LNCAP (cell line): Measurements from ENCODE around the gene BCAT1.

Source experiments
- TF ChIP-seq, protein P1 (sequence below): fragments of 450-650 bp; IDR thresholded peaks from 2 replicates; pipeline ENCODE4 v1.5.1; 2017; ENCODE audit warnings: mild to moderate bottlenecking

The BCAT1 gene

DNA sequence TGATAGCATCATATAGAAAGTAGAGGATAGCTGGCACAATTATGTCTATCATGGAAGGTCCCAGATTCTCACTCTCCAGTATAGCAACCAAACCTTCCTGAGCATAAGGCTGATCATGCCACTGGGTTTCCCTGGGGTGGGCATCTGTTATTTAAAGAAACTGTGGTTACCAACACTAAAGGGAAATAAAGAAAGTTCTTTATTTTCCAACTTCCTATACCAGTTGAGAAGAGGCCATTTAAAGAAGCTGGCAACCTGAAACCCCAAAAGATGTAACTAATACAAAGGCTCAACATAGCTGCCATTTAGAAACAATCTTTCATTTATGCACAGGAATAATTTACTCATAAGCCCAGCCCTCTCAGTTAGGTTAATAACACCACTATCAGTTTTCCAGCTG, 3.1 kb downstream of the BCAT1 start:
- TF ChIP-seq, protein P1, sequence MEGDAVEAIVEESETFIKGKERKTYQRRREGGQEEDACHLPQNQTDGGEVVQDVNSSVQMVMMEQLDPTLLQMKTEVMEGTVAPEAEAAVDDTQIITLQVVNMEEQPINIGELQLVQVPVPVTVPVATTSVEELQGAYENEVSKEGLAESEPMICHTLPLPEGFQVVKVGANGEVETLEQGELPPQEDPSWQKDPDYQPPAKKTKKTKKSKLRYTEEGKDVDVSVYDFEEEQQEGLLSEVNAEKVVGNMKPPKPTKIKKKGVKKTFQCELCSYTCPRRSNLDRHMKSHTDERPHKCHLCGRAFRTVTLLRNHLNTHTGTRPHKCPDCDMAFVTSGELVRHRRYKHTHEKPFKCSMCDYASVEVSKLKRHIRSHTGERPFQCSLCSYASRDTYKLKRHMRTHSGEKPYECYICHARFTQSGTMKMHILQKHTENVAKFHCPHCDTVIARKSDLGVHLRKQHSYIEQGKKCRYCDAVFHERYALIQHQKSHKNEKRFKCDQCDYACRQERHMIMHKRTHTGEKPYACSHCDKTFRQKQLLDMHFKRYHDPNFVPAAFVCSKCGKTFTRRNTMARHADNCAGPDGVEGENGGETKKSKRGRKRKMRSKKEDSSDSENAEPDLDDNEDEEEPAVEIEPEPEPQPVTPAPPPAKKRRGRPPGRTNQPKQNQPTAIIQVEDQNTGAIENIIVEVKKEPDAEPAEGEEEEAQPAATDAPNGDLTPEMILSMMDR, result no peak

DNA sequence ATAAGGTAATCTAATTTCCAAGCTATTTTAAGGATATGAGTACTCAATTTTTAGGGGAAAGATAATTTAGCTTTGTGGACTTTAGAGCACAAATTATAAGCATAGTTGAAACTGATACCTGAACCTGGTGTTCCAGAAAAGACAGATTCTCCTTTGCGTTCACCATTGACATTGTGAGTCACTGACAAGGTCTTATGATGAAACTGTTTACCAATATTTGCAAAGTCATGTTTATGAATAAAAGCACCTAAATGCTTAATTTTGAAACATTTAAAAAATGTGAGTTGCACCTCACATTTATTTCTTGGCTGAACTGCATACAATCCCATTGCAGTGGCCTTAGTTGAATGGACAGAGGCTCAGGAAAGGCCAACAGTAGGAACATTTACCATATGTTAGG, 3.9 kb downstream of the BCAT1 start:
- TF ChIP-seq, protein P1, result no peak

DNA sequence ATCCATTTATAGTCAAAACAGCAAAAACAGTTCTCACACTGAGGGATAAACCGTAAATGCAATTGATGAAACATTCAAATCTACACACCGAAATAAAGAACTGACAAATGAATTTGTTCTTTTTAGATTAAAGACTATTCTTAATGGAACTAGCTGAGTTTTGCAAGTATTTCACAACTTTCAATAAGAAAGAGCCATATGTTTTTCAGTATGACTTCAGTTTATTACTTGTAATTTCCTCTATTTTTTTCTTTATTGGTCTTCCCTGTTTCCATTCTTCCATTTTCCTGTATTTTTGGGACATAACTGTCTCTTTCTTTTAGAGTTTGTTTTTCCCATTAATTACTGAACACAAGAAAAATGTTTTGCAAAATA, 4.3 kb downstream of the BCAT1 start:
- TF ChIP-seq, protein P1, result no peak

DNA sequence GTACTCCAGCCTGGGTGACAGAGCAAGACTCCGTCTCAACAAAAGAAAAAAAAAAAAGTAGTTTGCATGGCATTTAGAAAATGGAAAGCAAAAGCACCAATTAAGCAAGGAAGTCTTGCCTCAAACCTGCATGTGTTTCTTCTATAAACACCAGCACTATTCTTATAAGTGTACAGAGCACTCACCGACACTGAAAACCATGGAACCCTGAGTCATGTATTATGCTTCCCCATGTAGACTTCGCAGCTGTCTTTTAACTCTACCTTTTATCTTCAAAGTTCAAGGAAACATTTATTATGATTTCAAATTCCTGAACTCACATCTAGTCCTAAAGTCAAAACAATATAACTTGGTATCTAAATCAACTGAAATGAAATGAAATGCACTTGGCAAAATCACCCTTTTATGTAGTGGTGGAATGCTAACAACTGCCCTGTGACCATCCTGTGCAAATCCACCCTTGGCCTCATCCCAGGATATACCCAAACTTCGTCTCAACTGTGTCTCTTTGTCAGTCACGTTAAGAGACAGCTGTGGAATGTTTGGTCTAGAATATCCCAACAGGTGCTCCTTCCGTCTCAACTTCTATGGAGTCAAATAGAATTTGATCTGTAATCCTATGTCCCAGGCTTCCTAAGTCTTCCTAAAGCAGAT, 4.8 kb downstream of the BCAT1 start:
- TF ChIP-seq, protein P1, result no peak

DNA sequence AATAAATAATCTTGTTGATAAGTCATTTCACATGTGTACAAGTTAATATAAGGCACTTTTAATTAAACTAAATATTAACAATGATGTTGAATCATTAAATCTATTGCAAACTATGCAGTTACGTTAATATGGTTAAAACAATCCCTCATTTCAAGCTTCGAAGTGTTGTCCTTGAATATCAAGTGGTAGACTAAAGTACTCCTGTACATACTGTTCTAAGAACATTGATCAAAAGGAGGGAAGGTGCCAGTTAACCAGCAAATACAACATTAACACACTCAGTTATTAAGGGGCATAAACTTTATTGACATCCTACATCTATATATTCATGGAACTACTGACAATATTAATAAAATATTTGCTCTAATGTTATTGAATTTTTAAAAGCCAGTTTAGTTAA, 8.7 kb downstream of the BCAT1 start:
- TF ChIP-seq, protein P1, result no peak

DNA sequence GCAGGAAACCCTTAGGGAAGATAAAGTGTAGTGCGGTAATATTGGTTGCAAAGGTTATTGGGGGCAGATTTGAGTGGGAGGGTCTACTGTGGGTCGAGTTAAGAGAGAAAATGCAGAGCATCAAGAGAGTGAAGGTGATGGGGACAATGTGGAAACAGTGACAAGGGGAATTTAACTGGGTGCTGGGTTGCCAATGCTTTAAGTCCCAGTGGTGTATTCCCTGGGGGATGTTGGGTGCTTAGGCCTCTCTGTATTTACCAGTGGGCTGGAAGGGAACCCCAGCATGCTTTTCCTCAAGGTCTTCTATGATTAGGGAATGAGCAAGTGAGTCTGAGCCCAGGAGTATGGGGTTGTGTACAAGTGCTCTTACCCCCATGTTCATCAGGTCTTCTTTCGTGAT, 10.6 kb downstream of the BCAT1 start:
- TF ChIP-seq, protein P1, result no peak

DNA sequence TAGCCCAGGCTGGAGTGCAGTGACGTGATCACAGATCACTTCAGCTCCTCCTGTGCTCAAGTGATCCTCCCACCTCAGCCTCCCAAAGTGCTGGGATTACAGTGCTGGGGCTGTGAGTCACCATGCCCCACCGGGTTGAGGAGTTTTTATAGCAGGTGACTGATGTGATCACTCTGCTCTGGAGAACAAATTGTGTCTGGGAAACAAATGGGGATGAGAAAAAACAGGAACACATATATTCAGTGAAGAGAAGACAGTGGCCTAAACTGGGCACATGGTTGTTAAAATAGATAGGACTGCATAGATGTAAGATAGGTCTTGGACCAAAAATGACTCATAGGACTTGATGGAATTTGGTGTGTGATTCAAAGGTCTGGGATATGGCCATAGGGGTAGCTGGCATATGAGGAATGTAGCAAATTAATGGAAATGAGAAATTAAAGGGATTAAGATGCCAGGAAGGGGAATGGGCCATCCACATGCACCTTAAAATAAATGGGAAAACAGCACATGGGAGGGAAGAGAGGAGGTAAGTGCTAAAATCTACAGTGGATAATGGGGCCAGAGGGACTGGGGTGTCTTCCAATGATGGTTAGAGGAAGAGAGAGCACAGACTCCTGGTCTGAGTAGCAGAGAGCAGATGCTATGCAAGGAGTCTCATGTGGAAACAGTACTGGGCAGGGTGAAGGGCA, 11.2 kb downstream of the BCAT1 start:
- TF ChIP-seq, protein P1, result no peak
